Subcutaneous adipose tissue (tissue), 4 donors: ENCODE results near the gene SLC38A5. TPM values are rescaled to one million over a fixed set of nuclear protein-coding genes. Genes with fewer than 3 reads are reported as not detected.

Experiments
- CTCF ChIP-seq: fragments of 450-650 bp; IDR thresholded peaks from one replicate; pipeline ENCODE4 v1.5.1; 2016; ENCODE audit warnings: low read depth, mild to moderate bottlenecking, control low read depth, antibody characterized with exemption, moderate library complexity
- total RNA-seq, 4 donors: library from RNA; depleted of rRNA; stranded (reverse); fragments of >200 nt; gene quantifications; one replicate each; pipeline ENCODE4 v1.1.0, GENCODE V29; 2016

The SLC38A5 gene
- total RNA-seq, 4 donors from 2014 or later = 1.3 to 3.2 (median 1.5) TPM; not detected in 1

GRCh38 chrX:48504261-48504660 lies 34.2 kb upstream of the SLC38A5 start:
- TF ChIP-seq CTCF = no peak

- TF ChIP-seq CTCF = no peak
These were observed 28.3 kb upstream of the SLC38A5 start for GRCh38 chrX:48498374-48498809.

- TF ChIP-seq CTCF = no peak
These were observed 27.8 kb upstream of the SLC38A5 start for GRCh38 chrX:48497871-48498270.

GRCh38 chrX:48496660-48497059 lies 26.6 kb upstream of the SLC38A5 start:
- no peak for TF ChIP-seq CTCF

GRCh38 chrX:48493890-48494364 lies 23.9 kb upstream of the SLC38A5 start:
- no peak for TF ChIP-seq CTCF

GRCh38 chrX:48492293-48492910 lies 22.3 kb upstream of the SLC38A5 start:
- no peak for TF ChIP-seq CTCF

- TF ChIP-seq CTCF = no peak
These were observed 21.7 kb upstream of the SLC38A5 start for GRCh38 chrX:48491809-48492208.
